Measurements from ENCODE around the gene GALNT15. TPM values are rescaled to one million over a fixed set of nuclear protein-coding genes. Genes with fewer than 3 reads are reported as not detected.

GALNT15 gene
- total RNA-seq, 1 donor from 2014 or later: 2.5 TPM

Other genes with a start within 250 kb of the GALNT15 start
- 9.7 TPM for gene DPH3, start 90.3 kb downstream of the GALNT15 start, total RNA-seq
- gene OXNAD1, start 90.5 kb downstream of the GALNT15 start, total RNA-seq: 16.5 TPM

Measured in skin of body (tissue), 1 donor.